HepG2 (cell line): ENCODE data around the gene YAP1. TPM values are rescaled to one million over a fixed set of nuclear protein-coding genes. Genes with fewer than 3 reads are reported as not detected.

Source experiments
- CENPX ChIP-seq: sonication (generic); formaldehyde crosslinking; IDR thresholded peaks from 2 replicates; pipeline ENCODE4 v1.9.0; 2021; ENCODE audit warnings: mild to moderate bottlenecking, missing genetic modification reagents, moderate library complexity
- ELF3 ChIP-seq: IDR thresholded peaks from 2 replicates; pipeline ENCODE4 v1.6.1; 2016; ENCODE audit warnings: missing genetic modification reagents, missing compliant biosample characterization
- FLYWCH1 ChIP-seq: sonication (generic); formaldehyde crosslinking; IDR thresholded peaks from 2 replicates; pipeline ENCODE4 v1.8.1; 2023; ENCODE audit warnings: mild to moderate bottlenecking, missing genetic modification reagents
- MED13 ChIP-seq: sonication (generic); formaldehyde crosslinking; IDR thresholded peaks from 2 replicates; pipeline ENCODE4 v1.5.0; 2020; ENCODE audit warnings: missing genetic modification reagents
- NPAS2 ChIP-seq: sonication (generic); formaldehyde crosslinking; IDR thresholded peaks from 2 replicates; pipeline ENCODE4 v1.8.0; 2022; ENCODE audit warnings: mild to moderate bottlenecking, missing genetic modification reagents, borderline replicate concordance
- RARG ChIP-seq: sonication (generic); formaldehyde crosslinking; IDR thresholded peaks from 2 replicates; pipeline ENCODE4 v1.4.0; 2020; ENCODE audit warnings: low read depth, mild to moderate bottlenecking, missing genetic modification reagents
- RFXANK ChIP-seq: IDR thresholded peaks from 2 replicates; pipeline ENCODE4 v1.6.1; 2016
- TARDBP ChIP-seq: sonication (generic); formaldehyde crosslinking; IDR thresholded peaks from 2 replicates; pipeline ENCODE4 v1.8.0; 2022; ENCODE audit warnings: mild to moderate bottlenecking, missing genetic modification reagents
- ZNF674 ChIP-seq: sonication (generic); formaldehyde crosslinking; IDR thresholded peaks from 2 replicates; pipeline ENCODE4 v1.5.0; 2020; ENCODE audit warnings: low read depth, mild to moderate bottlenecking, missing genetic modification reagents
- ZNF749 ChIP-seq: sonication (generic); formaldehyde crosslinking; IDR thresholded peaks from 2 replicates; pipeline ENCODE4 v1.8.0; 2022; ENCODE audit warnings: mild to moderate bottlenecking, missing genetic modification reagents, moderate library complexity, borderline replicate concordance
- ZNF839 ChIP-seq: sonication (generic); formaldehyde crosslinking; IDR thresholded peaks from 2 replicates; pipeline ENCODE4 v1.4.0; 2020; ENCODE audit warnings: missing genetic modification reagents, mild to moderate bottlenecking, borderline replicate concordance
- polyA plus RNA-seq, 8 experiments: library from polyadenylated mRNA; depleted of rRNA in 3 of 8; stranded (reverse) in 7 of 8; unstranded in 1 of 8; fragments of >200 nt; fragmentation: Illumina TruSeq in 4 of 8; extraction: Trizol in 4 of 8; gene quantifications; 2 replicates each; pipeline versions ENCODE4 v1.2.1 to v1.2.3, GENCODE V29; 2011 to 2016; ENCODE audit warnings: low read depth in 4 of 8, missing spikeins in 1 of 8, mixed read lengths in 1 of 8; ENCODE audit not compliant: insufficient read depth in 1 of 8
- total RNA-seq, 5 experiments: library from RNA; depleted of rRNA; stranded (reverse); fragments of >200 nt; fragmentation: Illumina TruSeq; extraction: Trizol; gene quantifications; 2 replicates each; pipeline ENCODE4 v1.2.3, GENCODE V29; 2016; ENCODE audit warnings: low read depth in 1 of 5
- TF ChIP-seq, protein P1 (sequence below): sonication (generic); formaldehyde crosslinking; IDR thresholded peaks from 2 replicates; pipeline ENCODE4 v1.4.0; 2020; ENCODE audit warnings: mild to moderate bottlenecking, missing genetic modification reagents
- TF ChIP-seq, protein P2 (sequence below): sonication (generic); formaldehyde crosslinking; conservative IDR thresholded peaks from 2 replicates; pipeline ENCODE4 v1.8.0; 2022; ENCODE audit warnings: missing genetic modification reagents
- TF ChIP-seq, protein P3 (sequence below): sonication (generic); formaldehyde crosslinking; IDR thresholded peaks from 2 replicates; pipeline ENCODE4 v1.5.1; 2020; ENCODE audit warnings: mild to moderate bottlenecking, moderate library complexity, missing genetic modification reagents
- TF ChIP-seq, protein P4 (sequence below): sonication (generic); formaldehyde crosslinking; IDR thresholded peaks from 2 replicates; pipeline ENCODE4 v1.8.0; 2022; ENCODE audit warnings: mild to moderate bottlenecking, missing genetic modification reagents, moderate library complexity
- TF ChIP-seq, protein P5 (sequence below): sonication (generic); formaldehyde crosslinking; IDR thresholded peaks from 2 replicates; pipeline ENCODE4 v1.8.1; 2022; ENCODE audit warnings: low read depth, mild to moderate bottlenecking, missing genetic modification reagents
- TF ChIP-seq, protein P6 (sequence below), 2 experiments: fragments of 450-650 bp in 1 of 2; sonication (generic) in 1 of 2; formaldehyde crosslinking; IDR thresholded peaks; 2 replicates each; pipeline versions ENCODE4 v1.5.0 to v1.8.0; 2020 to 2022; ENCODE audit warnings: mild to moderate bottlenecking in 1 of 2, missing genetic modification reagents in 1 of 2

Gene YAP1
- total and polyA plus RNA-seq, 2 of the 13 experiments (the other 11 are each of a cell fraction or from before 2014, with no cell fraction given): 59.5 to 91.0 TPM

DNA sequence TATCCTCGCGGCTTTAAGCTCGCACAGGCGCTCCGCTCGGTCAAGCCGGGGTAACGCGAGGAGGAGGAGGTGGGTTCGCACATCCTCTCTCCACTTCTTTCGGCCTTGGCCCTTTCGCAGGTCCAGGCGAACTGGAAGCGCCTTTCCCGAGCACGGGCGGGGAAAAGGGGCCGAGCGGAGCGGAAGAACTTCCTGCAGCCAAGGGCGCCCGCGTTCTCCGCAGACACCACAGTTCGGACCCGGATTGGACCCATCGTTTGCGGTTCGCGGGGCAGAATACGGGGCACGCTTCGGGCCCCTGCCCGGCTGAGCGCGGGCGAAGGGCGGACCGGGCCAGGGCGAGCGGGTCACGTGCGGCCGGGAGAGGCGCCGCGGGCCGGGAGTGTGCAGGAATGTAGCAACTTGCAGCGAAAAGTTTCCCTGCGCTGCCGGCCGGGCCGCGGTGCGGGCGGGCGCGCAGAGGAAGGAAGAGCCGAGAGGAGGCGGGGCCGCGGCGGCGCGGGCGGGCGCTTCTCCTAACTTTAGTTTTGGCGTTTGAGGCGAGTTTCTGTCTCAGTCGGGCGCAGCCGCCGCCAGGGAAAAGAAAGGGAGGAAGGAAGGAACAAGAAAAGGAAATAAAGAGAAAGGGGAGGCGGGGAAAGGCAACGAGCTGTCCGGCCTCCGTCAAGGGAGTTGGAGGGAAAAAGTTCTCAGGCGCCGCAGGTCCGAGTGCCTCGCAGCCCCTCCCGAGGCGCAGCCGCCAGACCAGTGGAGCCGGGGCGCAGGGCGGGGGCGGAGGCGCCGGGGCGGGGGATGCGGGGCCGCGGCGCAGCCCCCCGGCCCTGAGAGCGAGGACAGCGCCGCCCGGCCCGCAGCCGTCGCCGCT, at the start of gene YAP1 (continued):
- TF ChIP-seq MED13 (CRISPR knock-in tag) (peak; percentile 71; the same call in 1 of the 2 replicates), NPAS2 (CRISPR knock-in tag) (peak; percentile 84; the same call in 1 of the 2 replicates), FLYWCH1 (CRISPR knock-in tag) (no peak), ELF3 (CRISPR knock-in tag) (peak; percentile 73; the same call in 1 of the 2 replicates), ZNF839 (no peak), ZNF749 (CRISPR knock-in tag) (no peak; the same call in 1 of the 2 replicates), ZNF674 (CRISPR knock-in tag) (0 out of 2 replicates have a peak, but pooled peaks have one; percentile 69), CENPX (CRISPR knock-in tag) (no peak), RARG (CRISPR knock-in tag) (no peak), RFXANK (CRISPR knock-in tag) (no peak), TARDBP (CRISPR knock-in tag) (peak; percentile 95)
- TF ChIP-seq, protein P1, sequence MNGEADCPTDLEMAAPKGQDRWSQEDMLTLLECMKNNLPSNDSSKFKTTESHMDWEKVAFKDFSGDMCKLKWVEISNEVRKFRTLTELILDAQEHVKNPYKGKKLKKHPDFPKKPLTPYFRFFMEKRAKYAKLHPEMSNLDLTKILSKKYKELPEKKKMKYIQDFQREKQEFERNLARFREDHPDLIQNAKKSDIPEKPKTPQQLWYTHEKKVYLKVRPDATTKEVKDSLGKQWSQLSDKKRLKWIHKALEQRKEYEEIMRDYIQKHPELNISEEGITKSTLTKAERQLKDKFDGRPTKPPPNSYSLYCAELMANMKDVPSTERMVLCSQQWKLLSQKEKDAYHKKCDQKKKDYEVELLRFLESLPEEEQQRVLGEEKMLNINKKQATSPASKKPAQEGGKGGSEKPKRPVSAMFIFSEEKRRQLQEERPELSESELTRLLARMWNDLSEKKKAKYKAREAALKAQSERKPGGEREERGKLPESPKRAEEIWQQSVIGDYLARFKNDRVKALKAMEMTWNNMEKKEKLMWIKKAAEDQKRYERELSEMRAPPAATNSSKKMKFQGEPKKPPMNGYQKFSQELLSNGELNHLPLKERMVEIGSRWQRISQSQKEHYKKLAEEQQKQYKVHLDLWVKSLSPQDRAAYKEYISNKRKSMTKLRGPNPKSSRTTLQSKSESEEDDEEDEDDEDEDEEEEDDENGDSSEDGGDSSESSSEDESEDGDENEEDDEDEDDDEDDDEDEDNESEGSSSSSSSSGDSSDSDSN (CRISPR knock-in tag): peak; percentile 97
- TF ChIP-seq, protein P2, sequence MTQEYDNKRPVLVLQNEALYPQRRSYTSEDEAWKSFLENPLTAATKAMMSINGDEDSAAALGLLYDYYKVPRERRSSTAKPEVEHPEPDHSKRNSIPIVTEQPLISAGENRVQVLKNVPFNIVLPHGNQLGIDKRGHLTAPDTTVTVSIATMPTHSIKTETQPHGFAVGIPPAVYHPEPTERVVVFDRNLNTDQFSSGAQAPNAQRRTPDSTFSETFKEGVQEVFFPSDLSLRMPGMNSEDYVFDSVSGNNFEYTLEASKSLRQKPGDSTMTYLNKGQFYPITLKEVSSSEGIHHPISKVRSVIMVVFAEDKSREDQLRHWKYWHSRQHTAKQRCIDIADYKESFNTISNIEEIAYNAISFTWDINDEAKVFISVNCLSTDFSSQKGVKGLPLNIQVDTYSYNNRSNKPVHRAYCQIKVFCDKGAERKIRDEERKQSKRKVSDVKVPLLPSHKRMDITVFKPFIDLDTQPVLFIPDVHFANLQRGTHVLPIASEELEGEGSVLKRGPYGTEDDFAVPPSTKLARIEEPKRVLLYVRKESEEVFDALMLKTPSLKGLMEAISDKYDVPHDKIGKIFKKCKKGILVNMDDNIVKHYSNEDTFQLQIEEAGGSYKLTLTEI: no peak
- TF ChIP-seq, protein P3, sequence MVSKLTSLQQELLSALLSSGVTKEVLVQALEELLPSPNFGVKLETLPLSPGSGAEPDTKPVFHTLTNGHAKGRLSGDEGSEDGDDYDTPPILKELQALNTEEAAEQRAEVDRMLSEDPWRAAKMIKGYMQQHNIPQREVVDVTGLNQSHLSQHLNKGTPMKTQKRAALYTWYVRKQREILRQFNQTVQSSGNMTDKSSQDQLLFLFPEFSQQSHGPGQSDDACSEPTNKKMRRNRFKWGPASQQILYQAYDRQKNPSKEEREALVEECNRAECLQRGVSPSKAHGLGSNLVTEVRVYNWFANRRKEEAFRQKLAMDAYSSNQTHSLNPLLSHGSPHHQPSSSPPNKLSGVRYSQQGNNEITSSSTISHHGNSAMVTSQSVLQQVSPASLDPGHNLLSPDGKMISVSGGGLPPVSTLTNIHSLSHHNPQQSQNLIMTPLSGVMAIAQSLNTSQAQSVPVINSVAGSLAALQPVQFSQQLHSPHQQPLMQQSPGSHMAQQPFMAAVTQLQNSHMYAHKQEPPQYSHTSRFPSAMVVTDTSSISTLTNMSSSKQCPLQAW (CRISPR knock-in tag): peak; percentile 52; the same call in 1 of the 2 replicates
- TF ChIP-seq, protein P4, sequence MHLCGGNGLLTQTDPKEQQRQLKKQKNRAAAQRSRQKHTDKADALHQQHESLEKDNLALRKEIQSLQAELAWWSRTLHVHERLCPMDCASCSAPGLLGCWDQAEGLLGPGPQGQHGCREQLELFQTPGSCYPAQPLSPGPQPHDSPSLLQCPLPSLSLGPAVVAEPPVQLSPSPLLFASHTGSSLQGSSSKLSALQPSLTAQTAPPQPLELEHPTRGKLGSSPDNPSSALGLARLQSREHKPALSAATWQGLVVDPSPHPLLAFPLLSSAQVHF (CRISPR knock-in tag): 0 out of 2 replicates have a peak, but pooled peaks have one; percentile 84
- TF ChIP-seq, protein P5, sequence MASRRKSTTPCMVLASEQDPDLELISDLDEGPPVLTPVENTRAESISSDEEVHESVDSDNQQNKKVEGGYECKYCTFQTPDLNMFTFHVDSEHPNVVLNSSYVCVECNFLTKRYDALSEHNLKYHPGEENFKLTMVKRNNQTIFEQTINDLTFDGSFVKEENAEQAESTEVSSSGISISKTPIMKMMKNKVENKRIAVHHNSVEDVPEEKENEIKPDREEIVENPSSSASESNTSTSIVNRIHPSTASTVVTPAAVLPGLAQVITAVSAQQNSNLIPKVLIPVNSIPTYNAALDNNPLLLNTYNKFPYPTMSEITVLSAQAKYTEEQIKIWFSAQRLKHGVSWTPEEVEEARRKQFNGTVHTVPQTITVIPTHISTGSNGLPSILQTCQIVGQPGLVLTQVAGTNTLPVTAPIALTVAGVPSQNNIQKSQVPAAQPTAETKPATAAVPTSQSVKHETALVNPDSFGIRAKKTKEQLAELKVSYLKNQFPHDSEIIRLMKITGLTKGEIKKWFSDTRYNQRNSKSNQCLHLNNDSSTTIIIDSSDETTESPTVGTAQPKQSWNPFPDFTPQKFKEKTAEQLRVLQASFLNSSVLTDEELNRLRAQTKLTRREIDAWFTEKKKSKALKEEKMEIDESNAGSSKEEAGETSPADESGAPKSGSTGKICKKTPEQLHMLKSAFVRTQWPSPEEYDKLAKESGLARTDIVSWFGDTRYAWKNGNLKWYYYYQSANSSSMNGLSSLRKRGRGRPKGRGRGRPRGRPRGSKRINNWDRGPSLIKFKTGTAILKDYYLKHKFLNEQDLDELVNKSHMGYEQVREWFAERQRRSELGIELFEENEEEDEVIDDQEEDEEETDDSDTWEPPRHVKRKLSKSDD (CRISPR knock-in tag): peak; percentile 73; the same call in 1 of the 2 replicates
- TF ChIP-seq, protein P6, sequence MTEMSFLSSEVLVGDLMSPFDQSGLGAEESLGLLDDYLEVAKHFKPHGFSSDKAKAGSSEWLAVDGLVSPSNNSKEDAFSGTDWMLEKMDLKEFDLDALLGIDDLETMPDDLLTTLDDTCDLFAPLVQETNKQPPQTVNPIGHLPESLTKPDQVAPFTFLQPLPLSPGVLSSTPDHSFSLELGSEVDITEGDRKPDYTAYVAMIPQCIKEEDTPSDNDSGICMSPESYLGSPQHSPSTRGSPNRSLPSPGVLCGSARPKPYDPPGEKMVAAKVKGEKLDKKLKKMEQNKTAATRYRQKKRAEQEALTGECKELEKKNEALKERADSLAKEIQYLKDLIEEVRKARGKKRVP (CRISPR knock-in tag; IDR thresholded peaks at IDR 0.05): peak in 1 of 2 experiments; percentile 78; a peak in 2 of 4 replicates
